MCF 10A (cell line): ENCODE results near the gene LIPE. TPM values are rescaled to one million over a fixed set of nuclear protein-coding genes. Genes with fewer than 3 reads are reported as not detected.

Source experiments
- BruUV-seq: library from RNA; stranded (reverse); fragments of 400-500 nt; replicated peaks from 2 replicates; lab custom pipeline; 2021; lab: Mats Ljungman, UMichigan
- CTCF ChIA-PET: fragments of 300-600 bp; sonication (Branson Sonifier 250); formaldehyde crosslinking; extraction: SDS; loops from one replicate; lab custom pipeline; 2021; ENCODE audit warnings: antibody characterized with exemption, inconsistent platforms; lab: Yijun Ruan, JAX
- POLR2A ChIA-PET: fragments of 300-600, 350-650 bp; sonication (Branson Sonifier 250); formaldehyde crosslinking; extraction: SDS; loops from one replicate; lab custom pipeline; 2020; ENCODE audit warnings: antibody characterized with exemption, inconsistent platforms; lab: Yijun Ruan, JAX
- DNase-seq: peaks from one replicate; pipeline ENCODE4 v3.0.0-alpha.2; 2018; ENCODE audit not compliant: unreplicated experiment
- H3K27ac Mint-ChIP-seq: one replicate; pipeline ENCODE4 v1.8.0; 2022; ENCODE audit warnings: mild to moderate bottlenecking, low read depth, mixed read lengths; ENCODE audit not compliant: unreplicated experiment
- H3K27me3 Mint-ChIP-seq: one replicate; pipeline ENCODE4 v1.8.0; 2022; ENCODE audit warnings: mixed read lengths; ENCODE audit not compliant: insufficient read depth, unreplicated experiment
- H3K36me3 Mint-ChIP-seq: one replicate; pipeline ENCODE4 v1.8.0; 2022; ENCODE audit warnings: mild to moderate bottlenecking, moderate library complexity, mixed read lengths; ENCODE audit not compliant: insufficient read depth, unreplicated experiment
- H3K4me1 Mint-ChIP-seq: one replicate; pipeline ENCODE4 v1.8.0; 2022; ENCODE audit warnings: mixed read lengths; ENCODE audit not compliant: insufficient read depth, unreplicated experiment
- H3K4me3 Mint-ChIP-seq: one replicate; pipeline ENCODE4 v1.8.0; 2022; ENCODE audit warnings: mild to moderate bottlenecking, moderate library complexity, mixed read lengths; ENCODE audit not compliant: unreplicated experiment
- H3K9me3 Mint-ChIP-seq: one replicate; pipeline ENCODE4 v1.8.0; 2022; ENCODE audit warnings: mixed read lengths; ENCODE audit not compliant: unreplicated experiment
- CTCF ChIP-seq: fragments of 200-600 bp; IDR thresholded peaks from one replicate; pipeline ENCODE4 v1.8.0; 2022; ENCODE audit warnings: antibody characterized with exemption, mild to moderate bottlenecking; ENCODE audit not compliant: unreplicated experiment
- intact Hi-C: fragments of 100-400 bp; cut with micrococcal nuclease; formaldehyde crosslinking; loops from 2 replicates; pipeline ENCODE4 v1.14.1; 2022
- total RNA-seq: library from RNA; stranded (reverse); gene quantifications from 2 replicates; pipeline ENCODE4 v1.2.3, GENCODE V29; 2022

Gene LIPE
- total RNA-seq, 1 experiment from 2014 or later, result 11.7 TPM

GRCh38 chr19:42407085-42407815 lies 19.9 kb downstream of the LIPE start:
- TF ChIP-seq CTCF, result no peak
- peaks cover 24% of the 10 kb centered on the region for H3K36me3 Mint-ChIP-seq
- DNase-seq, result no peak
- ChIA-PET POLR2A (interaction anchor here (1.0 kb wide), 1 partner anchor 10 kb away, joined by 3 read pairs; no protein-coding TSS in a partner anchor), CTCF (interaction anchor here (1.1 to 1.2 kb wide), 2 partner anchors 10 to 43 kb away, joined by 3 to 4 read pairs; no protein-coding TSS in a partner anchor)
- H3K4me3 Mint-ChIP-seq, result no peak overlapping the region
- H3K27ac Mint-ChIP-seq, result no peak overlapping the region
- peaks cover 12% of the 10 kb centered on the region for H3K4me1 Mint-ChIP-seq
- intact Hi-C loops, result no loop called here
- no peaks in the 10 kb centered on the region for H3K27me3 Mint-ChIP-seq
- H3K9me3 Mint-ChIP-seq, result no peaks in the 10 kb centered on the region
- BruUV-seq, result no TSS peak

GRCh38 chr19:42406111-42406510 lies 21.1 kb downstream of the LIPE start:
- Mint-ChIP-seq H3K36me3 (peaks cover 24% of the 10 kb centered on the region), H3K27ac (no peak overlapping the region), H3K27me3 (no peaks in the 10 kb centered on the region), H3K9me3 (no peaks in the 10 kb centered on the region), H3K4me3 (no peak overlapping the region), H3K4me1 (peaks cover 7% of the 10 kb centered on the region)
- BruUV-seq, result no TSS peak
- intact Hi-C loops, result no loop called here
- no peak for DNase-seq
- POLR2A ChIA-PET, result no interaction called here
- no peak for TF ChIP-seq CTCF
- CTCF ChIA-PET, result interaction anchor here (0.6 to 1.5 kb wide), 4 partner anchors 14 to 1173 kb away, joined by 3 to 4 read pairs (median 3); no protein-coding TSS in a partner anchor

GRCh38 chr19:42403586-42403985 lies 23.6 kb downstream of the LIPE start:
- H3K36me3 Mint-ChIP-seq, result peaks cover 34% of the 10 kb centered on the region
- H3K9me3 Mint-ChIP-seq, result no peaks in the 10 kb centered on the region
- ChIA-PET POLR2A (no interaction called here), CTCF (interaction anchor here (0.8 to 1.4 kb wide), 3 partner anchors 8 to 37 kb away, joined by 3 to 7 read pairs (median 5); no protein-coding TSS in a partner anchor)
- no TSS peak for BruUV-seq
- TF ChIP-seq CTCF, result no peak
- no peaks in the 10 kb centered on the region for H3K27me3 Mint-ChIP-seq
- peaks cover 19% of the 10 kb centered on the region for H3K4me1 Mint-ChIP-seq
- no peak for DNase-seq
- intact Hi-C loops, result no loop called here
- H3K27ac Mint-ChIP-seq, result no peak overlapping the region
- no peak overlapping the region for H3K4me3 Mint-ChIP-seq

GRCh38 chr19:42402376-42403116 lies 24.6 kb downstream of the LIPE start:
- no peaks in the 10 kb centered on the region for H3K27me3 Mint-ChIP-seq
- peak overlapping the region; percentile 47 for H3K4me3 Mint-ChIP-seq
- POLR2A ChIA-PET, result no interaction called here
- CTCF ChIA-PET, result interaction anchor here (0.6 to 2.1 kb wide), 4 partner anchors 10 to 76 kb away, joined by 3 to 8 read pairs (median 5); no protein-coding TSS in a partner anchor
- TF ChIP-seq CTCF, result no peak
- H3K4me1 Mint-ChIP-seq, result peaks cover 25% of the 10 kb centered on the region
- no peak for DNase-seq
- intact Hi-C loops, result no loop called here
- BruUV-seq, result no TSS peak
- H3K9me3 Mint-ChIP-seq, result no peaks in the 10 kb centered on the region
- no peak overlapping the region for H3K27ac Mint-ChIP-seq
- H3K36me3 Mint-ChIP-seq, result peaks cover 34% of the 10 kb centered on the region
